ENCODE results near the gene AOPEP.

The AOPEP gene

GRCh38 chr9:94796687-94797086, 70.2 kb downstream of the AOPEP start:
- DNase-seq, result no peak

GRCh38 chr9:94798201-94798600, 71.7 kb downstream of the AOPEP start:
- DNase-seq, result no peak

GRCh38 chr9:94798708-94799107, 72.2 kb downstream of the AOPEP start:
- DNase-seq, result no peak

DNA sequence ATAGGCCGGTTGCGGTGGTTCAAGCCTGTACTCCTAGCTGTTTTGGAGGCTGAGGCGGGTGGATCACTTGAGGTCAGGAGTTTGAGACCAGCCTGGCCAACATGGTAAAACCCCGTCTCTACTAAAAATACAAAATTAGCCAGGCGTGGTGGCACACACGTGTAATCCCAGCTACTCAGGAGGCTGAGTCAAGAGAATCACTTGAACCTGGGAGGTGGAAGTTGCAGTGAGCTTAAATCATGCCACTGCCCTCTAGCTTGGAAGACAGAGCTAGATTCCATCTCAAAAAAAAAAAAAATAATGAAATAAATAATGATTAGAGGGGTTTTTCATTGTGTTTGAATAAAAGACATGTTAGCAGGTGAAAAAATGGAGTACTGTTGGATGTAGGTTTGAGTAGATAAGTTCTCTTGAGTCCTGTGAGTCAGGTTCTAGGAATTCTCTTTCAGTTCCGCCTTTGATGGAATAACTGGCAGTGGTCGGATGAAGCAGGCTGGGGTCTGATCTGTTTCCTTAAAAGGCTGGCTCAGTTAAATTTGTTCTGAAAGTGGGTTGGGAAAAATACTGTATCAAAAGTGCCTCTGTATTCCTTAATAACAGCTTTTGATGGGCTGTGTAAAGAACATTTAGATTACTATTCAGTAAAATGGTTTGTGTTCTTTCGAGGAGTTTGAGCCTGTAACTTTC, 73.2 kb downstream of the AOPEP start:
- no peak for DNase-seq

- DNase-seq, result no peak
These were observed 74.1 kb downstream of the AOPEP start for GRCh38 chr9:94800424-94801117.

- DNase-seq, result no peak
These were observed 74.7 kb downstream of the AOPEP start for GRCh38 chr9:94801234-94801633.

GRCh38 chr9:94801681-94802080, 75.2 kb downstream of the AOPEP start:
- DNase-seq, result no peak

DNA sequence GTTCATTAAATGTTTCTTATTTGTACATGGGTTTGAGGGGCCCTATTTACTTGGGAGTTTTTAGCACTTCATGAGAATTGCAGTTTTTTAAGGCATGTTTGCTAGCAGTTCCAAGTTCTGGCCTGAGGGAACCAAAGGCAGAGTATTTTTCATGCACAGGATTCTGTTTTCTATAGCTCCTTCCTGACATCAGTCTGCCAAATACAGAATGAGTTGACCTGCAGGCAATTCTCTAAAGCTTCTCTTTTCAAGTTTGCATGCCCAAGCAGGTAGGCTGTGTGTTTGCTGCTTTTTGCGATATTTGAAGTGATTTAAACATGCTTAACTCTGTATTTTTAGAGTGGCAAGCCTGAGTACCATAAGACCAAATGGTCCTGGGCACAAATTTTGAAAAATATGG, 75.8 kb downstream of the AOPEP start:
- DNase-seq, result no peak

GRCh38 chr9:94802793-94803192, 76.3 kb downstream of the AOPEP start:
- DNase-seq, result no peak

GRCh38 chr9:94804316-94804715, 77.8 kb downstream of the AOPEP start:
- DNase-seq, result no peak

GRCh38 chr9:94805051-94805489, 78.6 kb downstream of the AOPEP start:
- DNase-seq, result no peak

DNA sequence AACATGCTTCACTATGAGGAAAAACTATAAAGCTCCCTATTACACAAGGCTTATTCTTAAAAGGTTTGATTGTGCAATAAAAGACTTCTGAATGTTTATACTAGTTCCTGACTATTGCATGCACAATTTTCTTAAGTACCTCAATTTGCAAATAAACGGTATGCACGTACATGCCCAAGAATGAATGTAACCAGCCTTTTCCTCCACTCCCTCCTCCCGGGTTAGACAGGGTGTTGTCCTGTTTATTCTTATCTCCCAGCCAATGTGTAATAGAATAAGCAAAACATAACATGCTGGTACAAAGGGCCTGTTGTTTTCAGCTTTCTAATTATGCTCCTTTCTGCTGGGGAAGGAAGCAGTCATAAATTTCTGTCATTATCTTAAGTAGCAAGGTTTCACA, 79.1 kb downstream of the AOPEP start:
- DNase-seq, result no peak

DNA sequence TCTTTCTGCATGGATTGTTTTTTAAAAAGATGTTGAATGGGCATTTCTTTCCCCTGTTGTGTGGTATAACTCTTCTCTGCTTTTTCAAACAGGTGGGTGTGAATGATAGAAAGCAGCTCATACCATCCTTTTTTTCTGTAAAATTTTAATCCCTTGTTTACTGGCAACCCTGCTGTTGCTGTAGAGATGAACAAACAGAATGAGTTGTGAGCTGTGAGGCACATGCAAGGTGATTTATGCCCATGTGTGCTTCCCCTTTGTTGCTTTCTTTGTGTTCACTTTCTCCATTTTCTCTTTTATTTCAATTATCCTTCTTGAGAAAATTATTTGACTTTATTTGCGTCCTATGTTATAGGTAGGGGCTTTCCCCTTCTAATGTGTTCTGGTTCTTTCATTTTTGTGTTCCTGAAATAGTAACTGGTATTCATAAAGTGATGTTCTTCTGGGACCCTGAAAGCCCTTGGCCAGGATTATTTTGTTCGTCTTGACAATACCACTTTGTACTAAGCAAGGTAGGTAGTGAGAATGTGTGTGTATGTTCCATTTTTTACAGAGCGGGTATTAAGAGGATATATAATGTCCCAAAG, 79.9 kb downstream of the AOPEP start:
- DNase-seq, result no peak

DNA sequence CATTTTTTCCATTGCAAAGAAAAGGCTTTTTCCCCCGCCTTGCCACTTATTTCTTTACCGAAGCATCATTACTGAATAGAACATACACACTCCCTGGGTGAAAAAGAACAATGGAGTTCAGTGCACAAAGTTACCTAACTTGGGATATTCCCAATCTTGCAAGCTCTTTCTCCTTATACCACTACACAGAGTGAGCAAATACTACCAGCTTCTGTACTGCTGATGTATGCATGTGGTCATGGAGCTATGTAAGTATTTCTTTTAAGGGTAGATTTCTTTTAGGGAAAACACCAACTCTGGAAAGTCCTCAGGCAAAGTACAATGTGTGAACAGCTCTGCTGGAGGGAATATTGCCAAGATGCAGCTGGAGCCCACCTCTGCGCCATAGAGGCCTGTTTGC, 81.1 kb downstream of the AOPEP start:
- DNase-seq, result no peak

GRCh38 chr9:94808926-94809700, 82.6 kb downstream of the AOPEP start:
- no peak for DNase-seq

- DNase-seq, result no peak
These were observed 83.3 kb downstream of the AOPEP start for GRCh38 chr9:94809778-94810177.

- DNase-seq, result no peak
These were observed 84.6 kb downstream of the AOPEP start for GRCh38 chr9:94811074-94811473.

DNA sequence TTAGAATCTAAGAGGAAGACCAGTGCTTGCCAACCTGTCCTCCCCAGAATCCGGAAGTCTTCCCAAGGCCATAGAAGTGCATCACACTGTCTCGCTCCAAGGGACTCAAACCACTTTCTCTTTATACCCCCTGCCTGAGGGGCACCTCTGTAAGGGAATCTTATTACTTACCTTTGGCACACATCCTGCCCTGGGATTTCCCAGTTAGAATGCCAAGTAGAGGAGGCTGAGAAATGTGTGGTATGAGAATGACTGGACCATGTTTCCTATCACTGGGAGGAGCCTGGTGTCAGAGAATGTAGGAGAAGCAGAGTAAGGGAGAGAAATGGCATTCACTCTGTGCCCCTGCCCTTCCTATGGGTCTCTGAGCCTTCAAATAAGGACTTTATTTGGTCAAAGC, 85.8 kb downstream of the AOPEP start:
- DNase-seq, result no peak

DNA sequence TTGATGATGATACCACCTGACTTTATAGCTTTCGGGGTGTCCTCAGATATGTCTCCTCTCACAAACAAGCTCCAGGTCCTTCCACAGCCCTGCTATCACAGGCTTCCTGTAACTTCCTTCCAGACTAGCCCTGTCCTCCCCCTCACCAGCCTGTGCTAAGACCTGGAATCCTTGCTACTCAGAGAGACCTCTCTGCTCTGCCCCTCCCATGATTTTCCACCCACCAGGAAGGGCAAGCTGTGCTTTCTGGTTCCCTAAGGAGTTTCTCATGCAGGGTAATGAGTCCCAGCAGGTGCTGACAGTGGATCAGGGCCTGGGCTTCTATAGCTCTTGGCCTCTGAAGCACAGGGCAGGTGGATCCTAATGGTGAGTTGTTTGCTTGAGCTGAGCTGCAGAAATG, 86.9 kb downstream of the AOPEP start:
- no peak for DNase-seq

GRCh38 chr9:94817291-94818177, 91.0 kb downstream of the AOPEP start:
- DNase-seq, result no peak

DNA sequence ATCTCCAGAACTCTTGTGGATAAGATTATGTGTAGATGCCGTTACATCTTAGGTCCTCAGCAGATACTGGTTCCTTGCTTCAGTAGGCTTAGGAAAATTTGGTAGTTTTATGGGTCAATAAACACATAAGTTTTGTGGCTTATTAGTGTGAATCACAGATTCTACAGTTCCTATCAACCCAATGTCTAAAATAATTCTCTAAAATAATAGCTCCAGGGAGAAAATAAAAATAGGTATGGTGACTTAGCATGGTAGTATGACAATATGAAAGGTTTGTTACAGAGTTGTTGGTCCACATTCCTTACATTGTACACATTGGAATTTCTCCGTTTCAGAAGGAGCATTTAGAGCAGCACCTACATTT, 91.7 kb downstream of the AOPEP start:
- no peak for DNase-seq

DNA sequence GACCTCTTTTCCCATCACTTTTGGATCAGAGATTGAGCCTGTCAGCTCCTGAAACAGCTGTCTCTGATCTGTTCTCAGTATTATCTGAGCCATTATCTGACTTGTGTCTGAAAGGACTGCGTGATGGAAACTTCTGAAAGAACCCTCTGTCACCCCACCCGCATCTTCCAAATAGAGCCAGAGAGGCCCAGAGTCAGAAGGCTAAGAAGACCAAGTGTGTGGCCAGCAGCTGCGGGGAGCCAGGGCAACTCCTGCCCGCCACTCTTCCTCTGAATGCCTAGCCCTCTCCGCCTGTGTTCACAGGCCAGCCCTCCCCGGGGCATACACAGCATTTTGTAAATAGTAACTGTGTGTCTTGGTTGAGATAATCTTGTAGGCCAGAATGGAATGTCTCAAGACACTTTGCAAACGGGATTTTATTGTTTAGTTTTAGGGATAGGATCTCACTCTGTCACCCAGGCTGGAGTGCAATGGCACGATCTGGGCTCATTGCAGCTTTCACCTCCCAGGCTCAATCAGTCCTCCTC, 92.7 kb downstream of the AOPEP start:
- DNase-seq, result no peak
